ENCODE measurements around the gene GRP.

GRP gene

GRCh38 chr18:59189746-59190145 is 30.2 kb upstream of the GRP start:
- H3K9me2 ChIP-seq (replicated peaks; ENCODE audit: control insufficient read depth, low read length), result no peaks in the 10 kb centered on the region
- H3K36me3 ChIP-seq (ENCODE audit: control insufficient read depth, low read length), result no peaks in the 10 kb centered on the region
- no peaks in the 10 kb centered on the region for H3K79me2 ChIP-seq (ENCODE audit: control insufficient read depth, low read length)
- H3F3A ChIP-seq (ENCODE audit: control insufficient read depth, insufficient read depth), result no peaks in the 10 kb centered on the region
- H3K4me3 ChIP-seq (ENCODE audit: low read length), result no peak overlapping the region
- H4K20me1 ChIP-seq (ENCODE audit: control insufficient read depth, insufficient read depth, low read depth, low read length), result no peaks in the 10 kb centered on the region
- TF ChIP-seq EZH2phosphoT487 (IDR thresholded peaks at IDR 0.05; ENCODE audit: borderline replicate concordance, low read length) (no peak), CTCF (IDR thresholded peaks at IDR 0.05; ENCODE audit: low read depth, low read length, poor library complexity, severe bottlenecking) (no peak)
- H3K9me3 ChIP-seq (ENCODE audit: control insufficient read depth, insufficient read depth, low read length), result no peaks in the 10 kb centered on the region
- H3K4me2 ChIP-seq (ENCODE audit: low read length), result no peak overlapping the region
- H3K4me1 ChIP-seq (ENCODE audit: control insufficient read depth, low read length), result no peaks in the 10 kb centered on the region
- H3K27ac ChIP-seq (ENCODE audit: low read depth, low read length), result no peak overlapping the region
- peaks cover 3% of the 10 kb centered on the region; the same call in 1 of the 2 replicates for H3K27me3 ChIP-seq (ENCODE audit: control insufficient read depth, low read length)

- Histone ChIP-seq H3K27ac (ENCODE audit: low read depth, low read length) (no peak overlapping the region), H3K4me1 (ENCODE audit: control insufficient read depth, low read length) (no peaks in the 10 kb centered on the region), H3K27me3 (ENCODE audit: control insufficient read depth, low read length) (peaks cover 15% of the 10 kb centered on the region), H3F3A (ENCODE audit: control insufficient read depth, insufficient read depth) (no peaks in the 10 kb centered on the region), H4K20me1 (ENCODE audit: control insufficient read depth, insufficient read depth, low read depth, low read length) (no peaks in the 10 kb centered on the region), H3K9me2 (replicated peaks; ENCODE audit: control insufficient read depth, low read length) (no peaks in the 10 kb centered on the region), H3K4me2 (ENCODE audit: low read length) (no peak overlapping the region), H3K79me2 (ENCODE audit: control insufficient read depth, low read length) (no peaks in the 10 kb centered on the region), H3K9me3 (ENCODE audit: control insufficient read depth, insufficient read depth, low read length) (no peaks in the 10 kb centered on the region), H3K4me3 (ENCODE audit: low read length) (no peak overlapping the region), H3K36me3 (ENCODE audit: control insufficient read depth, low read length) (no peaks in the 10 kb centered on the region)
- TF ChIP-seq CTCF (IDR thresholded peaks at IDR 0.05; ENCODE audit: low read depth, low read length, poor library complexity, severe bottlenecking) (no peak), EZH2phosphoT487 (IDR thresholded peaks at IDR 0.05; ENCODE audit: borderline replicate concordance, low read length) (no peak)
These were observed 23.7 kb upstream of the GRP start for GRCh38 chr18:59196161-59196725.

- no peak for TF ChIP-seq EZH2phosphoT487 (IDR thresholded peaks at IDR 0.05; ENCODE audit: borderline replicate concordance, low read length)
- no peak for TF ChIP-seq CTCF (IDR thresholded peaks at IDR 0.05; ENCODE audit: low read depth, low read length, poor library complexity, severe bottlenecking)
- Histone ChIP-seq H3K4me3 (ENCODE audit: low read length) (no peak overlapping the region), H3K4me2 (ENCODE audit: low read length) (no peak overlapping the region), H3K9me2 (replicated peaks; ENCODE audit: control insufficient read depth, low read length) (no peaks in the 10 kb centered on the region), H3K27me3 (ENCODE audit: control insufficient read depth, low read length) (peaks cover 26% of the 10 kb centered on the region), H3F3A (ENCODE audit: control insufficient read depth, insufficient read depth) (no peaks in the 10 kb centered on the region), H3K4me1 (ENCODE audit: control insufficient read depth, low read length) (no peaks in the 10 kb centered on the region), H3K27ac (ENCODE audit: low read depth, low read length) (no peak overlapping the region), H3K79me2 (ENCODE audit: control insufficient read depth, low read length) (no peaks in the 10 kb centered on the region), H4K20me1 (ENCODE audit: control insufficient read depth, insufficient read depth, low read depth, low read length) (no peaks in the 10 kb centered on the region), H3K9me3 (ENCODE audit: control insufficient read depth, insufficient read depth, low read length) (no peaks in the 10 kb centered on the region), H3K36me3 (ENCODE audit: control insufficient read depth, low read length) (no peaks in the 10 kb centered on the region)
These were observed 22.3 kb upstream of the GRP start for GRCh38 chr18:59197636-59198035.
